HG03108 (cell line): ENCODE results near the gene BLOC1S6.
A peak's percentile ranks its signal among the peaks of the same experiment; 100 is the strongest.
"Not testable (repeated sequence)": the region's sequence is repeated elsewhere in the genome, so short reads cannot be mapped to it uniquely, and the experiment has no call there.

Experiments
- ATAC-seq: cut with Tn5 transposase; IDR thresholded peaks from one replicate; pipeline ENCODE4 v1.9.1; 2021; ENCODE audit warnings: moderate library complexity; ENCODE audit not compliant: unreplicated experiment

Gene BLOC1S6

GRCh38 chr15:45637552-45638033 is 50.4 kb downstream of the BLOC1S6 start:
- ATAC-seq = peak; percentile 41

- ATAC-seq = no peak
These were observed 53.4 kb downstream of the BLOC1S6 start for GRCh38 chr15:45640616-45641015.

GRCh38 chr15:45641374-45641781 is 54.2 kb downstream of the BLOC1S6 start:
- ATAC-seq = no peak

GRCh38 chr15:45641999-45642932 is 55.1 kb downstream of the BLOC1S6 start:
- ATAC-seq = no peak

- no peak for ATAC-seq
These were observed 57.3 kb downstream of the BLOC1S6 start for GRCh38 chr15:45644437-45644836.

GRCh38 chr15:45645026-45645980 is 58.1 kb downstream of the BLOC1S6 start:
- no peak for ATAC-seq

- no peak for ATAC-seq
These were observed 59.0 kb downstream of the BLOC1S6 start for GRCh38 chr15:45646220-45646619.

GRCh38 chr15:45647828-45648227 is 60.6 kb downstream of the BLOC1S6 start:
- ATAC-seq = no peak

GRCh38 chr15:45648521-45649200 is 61.5 kb downstream of the BLOC1S6 start:
- ATAC-seq = no peak

GRCh38 chr15:45650007-45650406 is 62.8 kb downstream of the BLOC1S6 start:
- ATAC-seq = not testable (repeated sequence)

GRCh38 chr15:45650889-45651525 is 63.8 kb downstream of the BLOC1S6 start:
- ATAC-seq = no peak

GRCh38 chr15:45653702-45654424 is 66.7 kb downstream of the BLOC1S6 start:
- no peak for ATAC-seq

- no peak for ATAC-seq
These were observed 67.6 kb downstream of the BLOC1S6 start for GRCh38 chr15:45654749-45655148.

- ATAC-seq = no peak
These were observed 70.1 kb downstream of the BLOC1S6 start for GRCh38 chr15:45657254-45657653.

GRCh38 chr15:45657764-45658545 is 70.8 kb downstream of the BLOC1S6 start:
- ATAC-seq = no peak
